Mesenteric fat pad (tissue), 1 donor: ENCODE measurements around the gene AKR1B1. TPM values are rescaled to one million over a fixed set of nuclear protein-coding genes. Genes with fewer than 3 reads are reported as not detected.

ENCODE experiments used
- DNase-seq: peaks from one replicate; pipeline ENCODE4 v3.0.0-alpha.2; 2020; ENCODE audit warnings: low spot score
- total RNA-seq: library from RNA; stranded (reverse); fragmentation: NEBNext Ultra II Directional; extraction: Animal tissue kit (Norgen Biotek cat#: 25700); gene quantifications from one replicate; pipeline ENCODE4 v1.2.1, GENCODE V29; 2021
- donor health status: DM: yes; HTN: yes; CAD: no.

Gene AKR1B1
- total RNA-seq, 1 donor from 2014 or later = 124 TPM

DNA sequence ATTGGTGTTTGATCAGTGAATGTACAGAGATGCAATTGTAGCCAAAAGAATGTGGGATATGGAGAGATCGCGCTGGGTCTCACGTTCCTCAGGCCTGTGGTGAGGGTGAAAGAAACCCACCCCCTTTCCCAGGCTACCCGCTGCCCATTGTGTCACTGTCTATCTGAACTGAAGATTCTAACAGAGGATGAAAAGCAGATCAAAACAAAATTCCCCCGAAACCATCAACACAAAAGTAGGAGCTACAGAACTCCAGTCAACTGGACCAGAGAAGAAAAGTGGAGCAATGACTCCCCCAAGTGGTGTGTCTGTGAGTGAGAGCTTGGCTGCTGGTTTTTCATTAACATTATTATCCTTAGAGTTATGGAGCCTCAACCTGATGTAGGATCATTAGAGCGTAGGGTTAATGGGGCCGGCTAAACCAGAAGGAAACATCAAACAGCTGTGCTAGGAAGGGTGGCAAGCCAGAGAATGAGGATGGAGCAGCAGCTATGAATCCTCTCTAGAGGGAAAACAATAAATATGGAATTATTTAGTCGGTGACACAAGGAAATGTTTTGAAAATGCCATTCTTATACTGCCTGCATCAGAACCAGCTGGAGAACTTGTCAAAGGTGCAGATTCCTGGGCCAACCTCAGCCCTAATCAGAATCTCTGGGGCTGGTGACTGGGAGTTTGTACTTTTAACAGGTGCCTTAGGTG is 38.3 kb downstream of the AKR1B1 start:
- DNase-seq = no peak

DNA sequence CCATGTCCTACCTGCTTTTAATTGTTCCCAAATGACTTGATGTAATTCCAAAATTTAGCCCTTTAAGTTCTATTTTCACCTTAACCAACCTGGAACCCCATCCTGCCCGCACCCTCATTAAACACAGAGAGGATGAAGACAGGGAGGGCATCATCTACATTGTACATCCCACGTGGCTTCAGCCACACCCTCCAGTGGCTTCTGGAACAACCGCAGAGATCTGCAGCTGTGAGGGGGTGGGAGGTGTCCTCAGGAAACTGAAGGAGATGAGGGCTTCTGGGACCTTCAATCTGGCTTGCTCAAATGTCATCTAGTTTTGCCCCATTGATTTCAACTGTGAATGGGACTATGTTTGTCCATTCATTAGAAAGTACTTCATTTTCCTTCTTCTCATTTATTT is 39.0 kb downstream of the AKR1B1 start:
- DNase-seq = no peak

DNA sequence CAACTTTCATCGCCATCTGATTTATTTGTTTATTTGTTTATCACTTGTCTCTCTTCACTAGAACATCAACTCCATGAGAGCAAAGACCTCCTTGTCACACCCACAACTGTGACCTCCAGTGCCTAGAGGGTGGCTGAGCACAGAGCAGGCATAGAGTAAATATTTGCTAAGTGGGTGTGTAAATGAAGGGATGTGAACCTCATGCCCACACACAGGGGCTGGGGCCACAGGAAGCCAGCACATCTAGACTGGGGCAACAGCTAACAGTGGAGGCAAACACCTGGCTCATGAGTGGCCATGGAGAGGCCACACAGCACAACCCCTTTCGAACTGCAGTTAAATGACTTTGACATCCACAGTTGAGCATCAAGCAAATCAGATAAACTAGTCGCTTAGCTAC is 39.8 kb downstream of the AKR1B1 start:
- DNase-seq = no peak

DNA sequence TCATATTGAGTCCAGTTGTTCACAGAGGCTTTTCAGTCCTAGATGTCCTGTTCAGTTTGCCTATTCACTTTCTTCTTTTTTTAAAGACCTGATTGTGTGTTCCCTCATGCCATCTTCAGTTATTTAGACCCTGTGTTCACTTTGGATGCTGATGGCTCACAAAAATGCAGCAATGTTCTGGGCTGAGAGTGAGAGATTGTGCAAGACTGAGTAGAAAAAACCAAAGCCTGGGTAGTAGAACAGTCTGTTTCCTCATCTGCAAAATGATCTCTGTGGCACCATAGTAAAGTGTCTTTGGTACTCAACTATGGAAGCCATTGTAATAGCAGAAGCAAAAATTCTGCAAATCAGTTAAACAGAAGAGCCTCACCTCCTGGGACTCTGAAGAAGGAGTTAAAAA is 43.2 kb downstream of the AKR1B1 start:
- no peak for DNase-seq

DNA sequence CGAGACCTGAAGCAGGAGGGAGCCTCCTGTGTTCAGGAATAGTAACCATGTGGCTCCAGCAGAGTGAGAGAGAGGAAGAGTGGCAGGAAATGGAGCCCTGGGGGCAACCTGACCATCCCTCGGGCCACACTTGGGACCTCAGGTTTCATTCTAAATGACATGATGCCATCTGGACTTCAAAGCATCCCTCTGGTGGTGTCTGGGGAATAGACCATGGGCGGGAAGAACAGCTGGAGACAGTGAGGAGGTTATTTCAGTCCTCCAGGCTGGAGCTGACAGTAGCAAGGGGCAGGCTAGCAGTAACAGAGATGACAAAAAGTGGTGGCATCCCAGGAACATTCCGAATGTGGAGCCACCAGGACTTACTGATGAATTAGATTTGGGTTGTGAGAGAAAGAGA is 44.8 kb downstream of the AKR1B1 start:
- peak; percentile 60 for DNase-seq

DNA sequence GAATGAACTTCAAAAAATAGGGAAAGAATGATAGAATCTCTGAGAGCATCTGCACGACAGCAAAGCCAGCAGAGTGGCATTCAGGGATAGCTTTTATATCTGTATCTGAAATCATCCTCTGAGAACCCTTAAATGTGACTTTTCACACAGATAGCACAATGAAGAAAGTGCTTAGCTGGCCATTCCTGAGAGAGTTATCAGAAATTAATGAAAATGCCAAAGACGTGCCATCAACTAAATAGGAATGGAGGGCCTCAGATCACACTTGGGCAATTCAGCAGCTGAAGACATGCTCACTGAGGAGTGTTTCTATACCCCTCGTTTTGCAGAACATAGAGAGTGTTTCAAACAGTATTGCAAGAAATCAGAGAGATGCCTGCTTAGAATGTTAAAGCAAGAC is 51.6 kb downstream of the AKR1B1 start:
- DNase-seq = no peak

DNA sequence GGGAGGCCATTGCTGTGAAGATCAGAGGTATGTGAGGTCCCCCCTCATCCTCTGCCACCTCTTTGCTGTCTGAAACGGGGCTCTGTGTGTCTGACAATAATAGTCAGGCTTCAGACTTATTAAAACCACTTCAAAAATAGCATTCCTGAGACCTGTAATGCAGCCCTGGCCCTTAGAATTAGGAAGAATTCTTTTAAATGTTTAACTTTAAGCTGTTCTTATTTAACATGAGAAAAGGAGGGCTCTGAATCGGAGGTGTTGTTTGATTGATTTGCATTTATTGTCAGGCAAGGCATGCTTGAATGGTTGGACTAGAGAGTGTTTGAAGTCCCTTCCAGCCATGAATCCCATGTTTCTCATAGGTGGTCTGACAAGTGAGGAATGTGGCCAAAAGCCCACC is 52.5 kb downstream of the AKR1B1 start:
- no peak for DNase-seq

DNA sequence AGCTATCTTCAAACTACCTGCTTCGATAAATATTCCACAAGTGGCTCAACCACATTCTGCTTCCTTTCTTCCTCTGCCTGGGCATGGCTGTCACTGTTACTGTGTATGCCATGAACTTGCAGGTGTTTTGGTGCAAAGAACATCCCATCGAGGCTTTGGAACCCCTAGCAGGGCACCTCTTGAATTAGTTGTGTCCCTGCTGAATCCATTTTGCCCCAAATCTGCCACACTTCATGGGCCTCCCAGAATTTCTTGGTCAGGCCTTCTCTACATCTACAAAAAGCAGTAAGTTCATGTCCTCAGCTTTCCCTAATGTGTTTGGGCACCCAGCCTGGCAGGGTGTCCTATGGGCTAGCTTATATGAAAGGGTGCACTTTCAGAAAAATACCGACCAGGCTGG is 53.6 kb downstream of the AKR1B1 start:
- DNase-seq = no peak

DNA sequence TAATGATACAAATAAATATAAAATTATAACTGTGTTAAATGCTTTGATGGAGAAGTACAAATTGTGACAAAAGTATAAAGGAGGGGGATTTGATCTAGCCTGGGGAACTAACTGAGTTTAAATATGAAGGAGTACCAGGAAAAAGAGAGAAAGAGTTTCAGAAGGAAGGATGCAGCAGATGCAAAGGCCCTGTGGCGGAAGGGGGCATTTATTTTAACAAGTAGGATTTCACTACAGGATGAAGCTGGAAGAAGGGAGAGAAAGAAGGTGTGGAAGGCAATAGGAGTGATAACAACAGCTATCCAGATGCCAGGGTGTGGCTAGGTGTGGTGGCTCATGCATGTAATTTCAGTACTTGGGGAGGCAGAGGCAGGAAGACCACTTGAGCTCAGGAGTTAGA is 55.8 kb downstream of the AKR1B1 start:
- DNase-seq = no peak

DNA sequence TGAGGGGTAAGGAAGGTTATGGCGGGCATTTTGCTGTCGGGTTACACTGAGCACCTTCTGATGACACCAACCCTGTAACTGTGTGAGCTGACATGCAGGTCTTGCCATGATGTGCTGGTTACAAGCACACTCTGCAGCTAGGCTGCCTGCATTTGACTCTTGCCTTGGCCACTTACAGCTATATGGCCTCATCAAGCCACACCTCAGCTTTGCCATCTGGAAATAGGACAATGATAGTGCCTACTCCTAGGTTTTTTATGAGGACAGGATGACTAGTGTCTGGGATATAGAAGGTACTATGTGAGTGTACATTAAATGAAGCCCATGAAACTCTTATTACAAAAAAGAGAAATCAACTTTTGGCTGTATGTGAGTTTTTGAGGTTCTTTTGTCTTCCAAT is 58.0 kb downstream of the AKR1B1 start:
- DNase-seq = no peak

DNA sequence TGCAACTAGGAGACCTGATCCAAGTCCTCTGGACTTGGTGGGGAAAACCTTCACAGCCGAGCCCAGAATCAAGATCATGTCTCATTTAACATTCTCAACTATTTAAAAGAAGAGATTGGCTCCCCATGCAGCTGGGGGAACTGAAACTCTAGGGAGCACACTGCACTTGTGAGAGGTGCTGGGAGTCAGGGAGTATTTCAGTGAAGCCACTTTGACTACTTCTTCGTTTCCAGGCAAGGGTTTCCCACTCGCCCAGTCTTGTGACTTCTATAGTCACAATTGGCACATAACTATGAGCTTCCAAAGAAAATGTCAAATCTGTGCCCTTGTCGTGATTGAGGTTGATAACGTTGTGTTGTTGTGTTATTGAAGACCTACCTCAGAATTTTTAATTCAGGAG is 62.9 kb downstream of the AKR1B1 start:
- no peak for DNase-seq

DNA sequence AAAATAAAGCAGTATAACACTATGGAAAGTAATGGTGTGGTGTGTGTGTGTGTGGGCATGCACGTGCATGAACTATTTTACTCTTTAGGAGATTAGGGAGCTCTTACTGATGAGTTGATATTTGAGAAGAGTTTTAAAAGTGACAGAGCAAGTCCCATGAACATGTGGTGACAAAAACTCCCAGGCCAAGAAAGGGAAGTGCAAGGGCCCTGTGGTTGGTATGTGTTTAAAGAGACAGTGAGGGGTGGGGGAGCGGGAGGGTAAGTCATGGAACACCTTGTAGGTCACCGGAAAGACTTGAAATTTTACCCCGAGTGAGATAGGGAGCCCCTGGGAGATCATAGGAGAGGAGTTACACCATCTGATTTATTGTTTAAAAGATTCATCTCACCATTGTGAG is 63.3 kb downstream of the AKR1B1 start:
- no peak for DNase-seq

DNA sequence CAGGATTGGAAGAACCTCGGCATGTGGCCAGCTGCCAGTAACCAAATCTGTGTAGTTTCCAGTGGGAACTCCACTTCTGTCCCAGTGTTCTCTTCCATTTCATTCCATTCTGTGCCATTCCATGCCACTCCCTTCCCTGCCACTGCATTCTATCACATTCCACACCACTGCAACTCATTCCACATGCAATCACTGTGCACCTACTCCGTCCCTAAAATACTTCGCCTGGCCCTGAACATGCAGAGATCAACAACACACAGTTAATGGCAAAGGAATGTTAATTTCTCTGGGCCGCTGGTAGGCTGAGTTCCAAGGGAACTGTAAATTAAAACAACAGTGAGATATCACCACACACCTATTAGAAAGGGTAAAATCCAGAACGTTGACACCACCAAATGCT is 64.8 kb downstream of the AKR1B1 start:
- no peak for DNase-seq

Other genes starting within 250 kb of the AKR1B1 start
- 24.0 TPM for gene SLC35B4, start 142.2 kb downstream of the AKR1B1 start, total RNA-seq
- 0.90 TPM for gene AKR1B10, start 68.5 kb upstream of the AKR1B1 start, total RNA-seq
- 2.3 TPM for gene AKR1B15, start 90.0 kb upstream of the AKR1B1 start, total RNA-seq
- 12.4 TPM for gene BPGM, start 187.8 kb upstream of the AKR1B1 start, total RNA-seq